Mammary epithelial cell (primary cell): ENCODE data around the gene SLC39A3.

Source experiments
- CTCF ChIP-seq, 2 donors: IDR thresholded peaks in 1 of 2; conservative IDR thresholded peaks in 1 of 2; 2 replicates each; pipeline ENCODE4 v1.5.1; 2011 to 2012; ENCODE audit warnings: inconsistent platforms in 2 of 2, low read length in 2 of 2, mild to moderate bottlenecking in 2 of 2, control low read depth in 1 of 2, low read depth in 1 of 2; ENCODE audit not compliant: insufficient read depth in 1 of 2; ENCODE audit errors: extremely low read depth in 1 of 2
- EZH2 ChIP-seq: IDR thresholded peaks from 2 replicates; pipeline ENCODE4 v1.6.1; 2012; ENCODE audit warnings: low read length, inconsistent platforms, borderline replicate concordance

- TF ChIP-seq EZH2 (no peak), CTCF (conservative IDR thresholded peaks at IDR 0.05 in 1 of 2, IDR thresholded peaks at IDR 0.05 in 1 of 2; ENCODE audit: extremely low read depth in 1 of 2, insufficient read depth in 1 of 2, low read depth in 1 of 2, low read length in 2 of 2) (no peak)
Measured at GRCh38 chr19:2711172-2711874, 28.5 kb downstream of the SLC39A3 start.
